Umbilical cord (tissue), 2 donors: Measurements from ENCODE around the gene LMOD3. TPM values are rescaled to one million over a fixed set of nuclear protein-coding genes. Genes with fewer than 3 reads are reported as not detected.

Experiments used
- DNase-seq: peaks from one replicate; pipeline ENCODE4 v3.0.0-alpha.2; 2015; ENCODE audit warnings: low spot score
- total RNA-seq: library from RNA; depleted of rRNA; stranded (reverse); fragments of >200 nt; gene quantifications from one replicate; pipeline ENCODE4 v1.2.3, GENCODE V29; 2014; ENCODE audit warnings: low replicate concordance; ENCODE audit not compliant: insufficient read depth

The LMOD3 gene
- total RNA-seq, 1 donor from 2014 or later, result 3.6 TPM

- DNase-seq, result no peak
Measured at GRCh38 chr3:69059688-69060087, 62.7 kb downstream of the LMOD3 start.

GRCh38 chr3:69058947-69059224 lies 63.5 kb downstream of the LMOD3 start:
- DNase-seq, result no peak

- DNase-seq, result no peak
Measured at GRCh38 chr3:69058180-69058946, 64.0 kb downstream of the LMOD3 start.

Other genes with a start within 250 kb of the LMOD3 start
- gene TAFA4, start 190.0 kb downstream of the LMOD3 start, total RNA-seq, result 1.7 TPM
- 93.4 TPM for gene EOGT, start 108.9 kb downstream of the LMOD3 start, total RNA-seq
- gene TMF1, start 70.3 kb downstream of the LMOD3 start, total RNA-seq, result 52.2 TPM
- gene UBA3, start 42.2 kb downstream of the LMOD3 start, total RNA-seq, result 41.2 TPM
- gene ARL6IP5, start 37.7 kb downstream of the LMOD3 start, total RNA-seq, result 67.7 TPM